Ishikawa (cell line): Measurements from ENCODE around the gene ZMYND10.

Experiments used
- CEBPB ChIP-seq: IDR thresholded peaks from 2 replicates; pipeline ENCODE4 v1.6.1; 2012
- EP300 ChIP-seq: IDR thresholded peaks from 2 replicates; pipeline ENCODE4 v1.6.1; 2012; ENCODE audit warnings: borderline replicate concordance
- NFIC ChIP-seq: IDR thresholded peaks from 2 replicates; pipeline ENCODE4 v1.6.1; 2012
- TAF1 ChIP-seq: IDR thresholded peaks from 2 replicates; pipeline ENCODE4 v1.6.1; 2012; ENCODE audit warnings: low read depth, mild to moderate bottlenecking
- TCF12 ChIP-seq: IDR thresholded peaks from 2 replicates; pipeline ENCODE4 v1.6.1; 2012; ENCODE audit warnings: low read depth
- TEAD4 ChIP-seq: IDR thresholded peaks from 2 replicates; pipeline ENCODE4 v1.6.1; 2012
- YY1 ChIP-seq: IDR thresholded peaks from 2 replicates; pipeline ENCODE4 v1.6.1; 2012; ENCODE audit warnings: low read depth
- TF ChIP-seq, protein P1 (sequence below): IDR thresholded peaks from 2 replicates; pipeline ENCODE4 v1.6.1; 2012; ENCODE audit warnings: low read depth, mild to moderate bottlenecking

DNA sequence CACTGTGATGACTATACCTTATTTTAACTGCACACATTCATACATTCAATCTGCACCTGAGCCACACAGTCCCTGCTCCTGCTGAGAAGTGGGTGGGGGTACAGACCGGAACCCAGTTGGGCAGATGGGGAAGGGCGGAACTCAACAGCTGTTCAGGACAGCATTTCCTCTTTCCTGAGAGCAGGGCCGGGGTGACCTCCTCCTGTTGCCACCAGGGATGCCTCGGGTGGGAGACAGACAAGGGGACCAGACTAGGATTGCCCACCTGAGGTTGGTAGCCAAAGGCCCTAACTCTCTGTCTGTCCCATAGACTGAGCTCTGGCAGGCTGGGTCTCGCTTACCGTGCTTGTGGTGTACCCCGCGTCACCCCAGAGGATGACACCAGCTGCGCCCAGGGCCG is 26.9 kb downstream of the ZMYND10 start:
- TF ChIP-seq TCF12 (no peak), NFIC (no peak), YY1 (no peak), CEBPB (no peak), TEAD4 (no peak), EP300 (no peak), TAF1 (no peak)
- TF ChIP-seq, protein P1, sequence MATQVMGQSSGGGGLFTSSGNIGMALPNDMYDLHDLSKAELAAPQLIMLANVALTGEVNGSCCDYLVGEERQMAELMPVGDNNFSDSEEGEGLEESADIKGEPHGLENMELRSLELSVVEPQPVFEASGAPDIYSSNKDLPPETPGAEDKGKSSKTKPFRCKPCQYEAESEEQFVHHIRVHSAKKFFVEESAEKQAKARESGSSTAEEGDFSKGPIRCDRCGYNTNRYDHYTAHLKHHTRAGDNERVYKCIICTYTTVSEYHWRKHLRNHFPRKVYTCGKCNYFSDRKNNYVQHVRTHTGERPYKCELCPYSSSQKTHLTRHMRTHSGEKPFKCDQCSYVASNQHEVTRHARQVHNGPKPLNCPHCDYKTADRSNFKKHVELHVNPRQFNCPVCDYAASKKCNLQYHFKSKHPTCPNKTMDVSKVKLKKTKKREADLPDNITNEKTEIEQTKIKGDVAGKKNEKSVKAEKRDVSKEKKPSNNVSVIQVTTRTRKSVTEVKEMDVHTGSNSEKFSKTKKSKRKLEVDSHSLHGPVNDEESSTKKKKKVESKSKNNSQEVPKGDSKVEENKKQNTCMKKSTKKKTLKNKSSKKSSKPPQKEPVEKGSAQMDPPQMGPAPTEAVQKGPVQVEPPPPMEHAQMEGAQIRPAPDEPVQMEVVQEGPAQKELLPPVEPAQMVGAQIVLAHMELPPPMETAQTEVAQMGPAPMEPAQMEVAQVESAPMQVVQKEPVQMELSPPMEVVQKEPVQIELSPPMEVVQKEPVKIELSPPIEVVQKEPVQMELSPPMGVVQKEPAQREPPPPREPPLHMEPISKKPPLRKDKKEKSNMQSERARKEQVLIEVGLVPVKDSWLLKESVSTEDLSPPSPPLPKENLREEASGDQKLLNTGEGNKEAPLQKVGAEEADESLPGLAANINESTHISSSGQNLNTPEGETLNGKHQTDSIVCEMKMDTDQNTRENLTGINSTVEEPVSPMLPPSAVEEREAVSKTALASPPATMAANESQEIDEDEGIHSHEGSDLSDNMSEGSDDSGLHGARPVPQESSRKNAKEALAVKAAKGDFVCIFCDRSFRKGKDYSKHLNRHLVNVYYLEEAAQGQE, result no peak
